ENCODE results near the gene SMPD4.
"Not testable (repeated sequence)": the region's sequence is repeated elsewhere in the genome, so short reads cannot be mapped to it uniquely, and the experiment has no call there.

SMPD4 gene

GRCh38 chr2:130198343-130198742 lies 16.9 kb upstream of the SMPD4 start, which contains the start of gene TUBA3E:
TUBA3E (minus strand) TSS chr2:130198439; CDS start chr2:130198360, 79 bp downstream.
- H3K4me3 Mint-ChIP-seq: no peak within 1 kb of the TSS
- peaks cover 10% of the 10 kb centered on the region for H3K27me3 Mint-ChIP-seq (ENCODE audit: low read depth, poor library complexity)
- no peaks in the 10 kb centered on the region for H3K4me1 Mint-ChIP-seq
- no peak for DNase-seq
- H3K27ac Mint-ChIP-seq: no peak within 1 kb of the TSS
- H3K36me3 Mint-ChIP-seq (ENCODE audit: low read depth): no peaks in the 10 kb centered on the region
- H3K9me3 Mint-ChIP-seq: no peaks in the 10 kb centered on the region
- no peak for TF ChIP-seq CTCF (IDR thresholded peaks at IDR 0.05)

DNA sequence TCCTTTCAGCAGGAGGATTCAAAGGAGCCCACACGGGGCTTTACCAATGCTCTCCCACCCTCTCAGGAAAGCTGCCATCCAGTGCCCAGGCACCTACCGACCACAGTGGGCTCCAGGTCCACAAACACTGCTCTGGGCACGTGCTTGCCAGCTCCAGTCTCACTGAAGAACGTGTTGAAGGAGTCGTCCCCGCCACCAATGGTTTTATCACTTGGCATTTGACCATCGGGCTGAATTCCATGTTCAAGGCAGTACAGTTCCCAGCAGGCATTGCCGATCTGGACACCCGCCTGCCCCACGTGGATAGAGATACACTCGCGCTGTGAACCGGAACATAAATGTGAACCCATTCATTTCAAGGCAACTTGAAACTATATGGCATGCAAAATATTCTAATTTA lies 14.7 kb upstream of the SMPD4 start:
- H3K4me1 Mint-ChIP-seq; H3K36me3 Mint-ChIP-seq (ENCODE audit: low read depth); H3K27ac Mint-ChIP-seq; H3K9me3 Mint-ChIP-seq; DNase-seq; H3K4me3 Mint-ChIP-seq: not testable (repeated sequence)
- H3K27me3 Mint-ChIP-seq (ENCODE audit: low read depth, poor library complexity): peaks cover 10% of the 10 kb centered on the region

DNA sequence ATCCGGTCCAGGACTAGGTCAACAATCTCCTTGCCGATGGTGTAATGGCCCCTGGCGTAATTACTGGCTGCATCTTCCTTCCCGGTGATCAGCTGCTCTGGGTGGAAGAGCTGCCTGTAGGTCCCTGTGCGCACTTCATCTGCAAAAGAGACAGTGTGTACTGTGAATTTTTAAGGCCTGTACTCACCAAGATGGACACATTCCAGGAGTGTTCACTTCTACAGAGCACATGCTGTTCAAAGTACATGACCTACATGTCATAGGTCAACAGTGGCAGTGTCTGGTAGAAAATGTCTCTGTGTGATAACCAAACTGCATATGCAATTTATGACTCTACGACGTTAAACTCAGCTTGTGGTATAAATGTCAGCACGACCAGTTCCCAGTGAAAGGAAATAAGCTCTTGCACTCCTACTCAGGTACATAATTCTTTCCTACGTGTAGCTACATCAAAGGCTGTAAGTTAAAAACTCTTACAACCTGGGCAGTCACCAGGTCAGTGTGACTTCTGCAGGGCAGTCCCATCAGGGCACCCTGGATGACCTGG lies 13.8 kb upstream of the SMPD4 start:
- not testable (repeated sequence) for H3K4me3 Mint-ChIP-seq; H3K4me1 Mint-ChIP-seq; H3K36me3 Mint-ChIP-seq (ENCODE audit: low read depth); DNase-seq; H3K9me3 Mint-ChIP-seq
- Mint-ChIP-seq H3K27me3 (ENCODE audit: low read depth, poor library complexity) (peaks cover 10% of the 10 kb centered on the region), H3K27ac (peak overlapping the region; percentile 30)

DNA sequence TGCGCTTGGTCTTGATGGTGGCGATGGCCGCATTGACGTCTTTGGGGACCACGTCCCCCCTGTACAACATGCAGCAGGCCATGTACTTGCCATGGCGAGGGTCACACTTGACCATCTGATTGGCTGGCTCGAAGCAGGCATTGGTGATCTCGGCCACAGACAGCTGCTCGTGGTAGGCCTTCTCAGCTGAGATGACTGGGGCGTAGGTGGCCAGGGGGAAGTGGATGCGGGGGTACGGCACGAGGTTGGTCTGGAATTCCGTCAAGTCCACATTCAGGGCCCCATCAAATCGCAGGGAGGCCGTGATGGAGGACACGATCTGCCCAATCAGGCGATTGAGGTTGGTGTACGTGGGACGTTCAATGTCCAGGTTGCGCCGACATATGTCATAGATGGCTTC lies 12.4 kb upstream of the SMPD4 start:
- peaks cover 10% of the 10 kb centered on the region for H3K27me3 Mint-ChIP-seq (ENCODE audit: low read depth, poor library complexity)

DNA sequence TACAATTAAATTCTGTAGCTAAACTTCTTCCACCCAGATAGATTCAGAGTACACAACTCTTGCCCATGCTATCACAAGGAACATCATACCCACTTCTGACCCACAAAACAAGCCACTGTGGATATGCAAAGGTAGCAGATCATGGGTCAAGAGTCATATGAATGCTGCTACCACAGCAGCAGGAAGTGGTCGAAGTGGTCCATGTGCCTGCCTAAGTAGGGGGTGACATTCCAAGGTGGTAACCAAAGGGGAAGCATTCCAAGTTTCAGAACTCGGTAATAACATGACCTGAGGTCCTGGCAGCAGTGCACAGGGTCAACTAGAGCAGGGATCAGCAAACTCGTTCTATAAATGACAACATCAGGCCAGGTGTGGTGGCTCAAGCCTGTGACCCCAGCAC lies 11.0 kb upstream of the SMPD4 start:
- not testable (repeated sequence) for H3K4me1 Mint-ChIP-seq; H3K36me3 Mint-ChIP-seq (ENCODE audit: low read depth); DNase-seq; H3K27me3 Mint-ChIP-seq (ENCODE audit: low read depth, poor library complexity); H3K27ac Mint-ChIP-seq; H3K9me3 Mint-ChIP-seq; H3K4me3 Mint-ChIP-seq

More for the DNA sequence above, 12.4 kb upstream of the SMPD4 start:
- not testable (repeated sequence) for H3K27ac Mint-ChIP-seq; H3K36me3 Mint-ChIP-seq (ENCODE audit: low read depth); DNase-seq; H3K4me3 Mint-ChIP-seq; H3K4me1 Mint-ChIP-seq; H3K9me3 Mint-ChIP-seq

DNA sequence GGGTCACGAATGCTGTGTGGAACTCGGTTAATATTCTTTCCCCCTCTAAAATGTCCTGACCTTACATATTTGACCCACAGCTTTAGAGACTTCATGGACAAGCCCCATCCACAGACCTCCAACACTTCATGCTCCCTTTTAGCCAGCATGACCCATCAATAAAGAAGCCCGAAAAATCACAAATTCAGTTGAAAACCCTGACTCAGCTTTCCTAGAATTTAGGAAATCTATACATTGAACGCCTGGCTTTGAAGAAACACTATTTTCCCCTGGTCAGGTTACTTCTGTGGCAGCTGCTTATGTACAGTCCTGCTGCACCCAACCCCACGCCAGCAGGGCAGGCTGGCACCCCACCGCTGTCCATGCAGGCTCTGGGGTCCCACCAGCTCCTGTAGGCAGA lies 9.9 kb upstream of the SMPD4 start:
- not testable (repeated sequence) for H3K9me3 Mint-ChIP-seq; H3K4me3 Mint-ChIP-seq; DNase-seq; H3K27me3 Mint-ChIP-seq (ENCODE audit: low read depth, poor library complexity); H3K27ac Mint-ChIP-seq; H3K36me3 Mint-ChIP-seq (ENCODE audit: low read depth); H3K4me1 Mint-ChIP-seq

DNA sequence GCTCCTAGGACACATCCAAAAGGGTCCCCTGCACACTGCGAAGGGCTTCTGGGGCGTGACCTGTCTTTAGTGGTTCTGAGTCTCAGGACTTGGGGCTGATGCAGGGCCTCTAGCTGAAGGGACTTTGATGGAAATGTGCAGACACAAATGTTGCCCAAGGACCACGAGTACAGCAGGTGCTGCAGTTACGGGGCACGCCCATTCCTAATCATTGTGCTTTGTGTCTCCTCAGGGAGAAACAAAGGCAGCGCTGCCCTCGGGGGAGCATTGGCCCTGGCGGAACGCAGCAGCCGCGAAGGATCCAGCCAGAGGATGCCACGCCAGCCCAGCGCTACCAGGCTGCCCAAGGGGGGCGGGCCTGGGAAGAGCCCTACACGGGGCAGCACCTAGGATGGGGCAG lies 8.8 kb upstream of the SMPD4 start:
- Mint-ChIP-seq H3K9me3 (no peaks in the 10 kb centered on the region), H3K27me3 (ENCODE audit: low read depth, poor library complexity) (peaks cover 2% of the 10 kb centered on the region), H3K4me3 (no peak overlapping the region), H3K36me3 (ENCODE audit: low read depth) (peaks cover 13% of the 10 kb centered on the region), H3K4me1 (no peaks in the 10 kb centered on the region), H3K27ac (no peak overlapping the region)
- no peak for DNase-seq
- TF ChIP-seq CTCF (IDR thresholded peaks at IDR 0.05): no peak

DNA sequence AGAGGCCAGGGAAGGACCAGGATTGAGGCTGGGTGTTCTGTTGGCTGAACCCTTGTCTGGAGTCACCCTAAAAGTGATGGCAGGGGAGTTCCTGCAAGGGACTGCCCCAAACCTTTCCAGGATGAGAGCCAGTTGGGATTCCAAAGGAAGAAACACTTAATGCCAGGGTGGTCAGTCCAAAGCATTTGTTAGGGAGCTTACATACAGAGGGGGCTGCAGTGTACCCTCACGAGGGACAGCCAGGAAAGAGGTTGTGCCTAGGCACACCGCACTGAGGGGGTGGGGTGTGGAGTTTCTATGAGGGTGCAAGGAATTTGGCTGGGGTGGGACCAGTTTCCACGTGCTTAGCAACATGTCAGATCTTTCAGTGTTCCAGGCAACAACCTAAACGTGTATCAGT lies 7.6 kb upstream of the SMPD4 start:
- Mint-ChIP-seq H3K27ac (peak overlapping the region; percentile 64), H3K36me3 (ENCODE audit: low read depth) (peaks cover 13% of the 10 kb centered on the region)
- H3K4me1 Mint-ChIP-seq; DNase-seq; H3K9me3 Mint-ChIP-seq; H3K27me3 Mint-ChIP-seq (ENCODE audit: low read depth, poor library complexity); H3K4me3 Mint-ChIP-seq: not testable (repeated sequence)

DNA sequence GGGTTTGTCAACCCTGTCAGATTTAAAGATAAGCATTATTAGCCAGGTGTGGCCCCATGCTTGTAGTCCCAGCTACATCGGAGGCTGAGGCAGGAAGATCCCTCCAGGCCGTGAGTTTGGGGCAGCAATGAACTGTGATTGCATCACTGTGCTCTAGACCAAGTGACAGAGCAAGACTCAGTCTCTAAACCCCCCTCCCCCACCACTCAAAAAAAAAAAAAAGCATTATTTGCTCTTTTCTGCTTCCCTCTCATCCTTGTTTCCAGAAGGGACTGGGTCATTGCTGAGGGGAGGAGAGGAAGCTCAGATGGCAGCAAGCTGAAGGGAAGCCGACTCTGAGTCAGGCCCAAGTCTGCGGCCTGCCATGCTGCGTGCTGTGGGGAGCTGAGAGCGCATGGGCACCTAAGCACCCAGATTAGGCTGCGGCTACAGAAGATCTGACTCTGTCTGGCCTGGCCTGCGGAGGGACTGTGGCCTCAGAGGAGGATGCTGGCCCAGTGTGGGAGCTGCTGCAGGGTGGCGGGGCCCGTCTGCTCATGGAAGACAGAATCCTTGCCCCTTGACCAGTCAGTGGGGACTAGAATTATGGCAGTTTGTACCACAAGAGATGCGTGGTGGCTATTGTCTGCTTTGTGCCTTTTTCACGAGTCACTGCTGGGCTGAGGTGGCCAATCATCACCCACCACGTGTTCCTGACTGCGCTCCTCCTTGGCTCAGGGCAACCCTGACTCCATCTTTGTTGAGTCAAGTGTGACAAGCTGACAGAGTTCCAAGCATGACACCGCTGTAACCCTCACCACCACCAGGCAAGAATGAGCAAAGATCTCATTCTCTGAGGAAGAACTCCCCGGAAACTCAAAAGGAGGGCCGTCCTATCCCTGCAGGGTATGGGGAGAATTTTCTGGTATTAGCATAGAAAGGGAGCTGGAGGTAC lies 6.7 kb upstream of the SMPD4 start:
- Mint-ChIP-seq H3K36me3 (ENCODE audit: low read depth) (peaks cover 13% of the 10 kb centered on the region), H3K4me1 (peaks cover 11% of the 10 kb centered on the region), H3K27ac (peak overlapping the region; percentile 74)
- H3K4me3 Mint-ChIP-seq; DNase-seq; H3K27me3 Mint-ChIP-seq (ENCODE audit: low read depth, poor library complexity); H3K9me3 Mint-ChIP-seq: not testable (repeated sequence)
